Progenitor cell of endocrine pancreas (in vitro differentiated cells): ENCODE measurements around the gene TMEM39A. TPM values are rescaled to one million over a fixed set of nuclear protein-coding genes. Genes with fewer than 3 reads are reported as not detected.

ENCODE experiments used
- DNase-seq: peaks from one replicate; pipeline ENCODE4 v3.0.0; 2021; ENCODE audit warnings: low spot score; ENCODE audit not compliant: unreplicated experiment
- H3K27ac Mint-ChIP-seq: 2 replicates; pipeline ENCODE4 v1.8.0; 2021; ENCODE audit warnings: mild to moderate bottlenecking, moderate library complexity, mixed read lengths
- H3K27me3 Mint-ChIP-seq: 2 replicates; pipeline ENCODE4 v1.8.0; 2021; ENCODE audit warnings: mixed read lengths
- H3K36me3 Mint-ChIP-seq: 2 replicates; pipeline ENCODE4 v1.8.0; 2022; ENCODE audit warnings: mixed read lengths; ENCODE audit not compliant: insufficient read depth
- H3K4me1 Mint-ChIP-seq: 2 replicates; pipeline ENCODE4 v1.8.0; 2021; ENCODE audit warnings: low read depth, mixed read lengths
- H3K4me3 Mint-ChIP-seq: 2 replicates; pipeline ENCODE4 v1.8.0; 2021; ENCODE audit warnings: low read depth, mild to moderate bottlenecking, moderate library complexity, mixed read lengths
- H3K9me3 Mint-ChIP-seq: 2 replicates; pipeline ENCODE4 v1.8.0; 2021; ENCODE audit warnings: low read depth, mixed read lengths
- CTCF ChIP-seq: fragments of 200-600 bp; sonication (generic); IDR thresholded peaks from one replicate; pipeline ENCODE4 v1.5.0; 2021; ENCODE audit warnings: antibody characterized with exemption, mild to moderate bottlenecking; ENCODE audit not compliant: unreplicated experiment
- total RNA-seq: library from RNA; stranded (reverse); gene quantifications from 2 replicates; pipeline ENCODE4 v1.2.1, GENCODE V29; 2021

The TMEM39A gene
- total RNA-seq, 1 donor from 2014 or later, result 51.6 TPM

- Mint-ChIP-seq H3K4me3 (no peak overlapping the region), H3K36me3 (no peaks in the 10 kb centered on the region), H3K27me3 (no peaks in the 10 kb centered on the region), H3K27ac (no peak overlapping the region), H3K9me3 (peaks cover 10% of the 10 kb centered on the region), H3K4me1 (peaks cover 2% of the 10 kb centered on the region)
- DNase-seq, result no peak
- TF ChIP-seq CTCF, result peak; percentile 18
Observed at GRCh38 chr3:119420196-119420595, 43.2 kb downstream of the TMEM39A start.

DNA sequence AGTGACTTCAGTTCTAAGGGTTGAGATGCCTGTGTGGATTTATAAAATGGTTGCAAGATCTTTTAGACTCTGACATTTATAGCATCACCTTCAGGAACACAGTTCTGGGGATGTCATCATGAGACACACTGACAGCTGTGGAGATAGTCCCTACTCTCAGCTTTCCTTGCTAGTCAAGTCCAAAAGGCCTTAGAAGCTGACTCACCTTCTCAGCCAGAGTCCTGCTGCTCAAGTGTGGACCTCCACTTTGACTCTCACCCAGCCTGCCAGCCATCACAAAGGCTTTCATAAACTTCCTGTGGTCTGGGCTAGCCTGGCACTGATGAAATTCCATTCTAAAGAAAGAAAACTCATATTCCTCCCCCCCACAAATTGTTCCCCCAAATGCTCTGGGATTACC is 44.8 kb downstream of the TMEM39A start:
- Mint-ChIP-seq H3K9me3 (no peaks in the 10 kb centered on the region), H3K36me3 (no peaks in the 10 kb centered on the region), H3K4me3 (no peak overlapping the region), H3K27me3 (no peaks in the 10 kb centered on the region), H3K4me1 (peaks cover 2% of the 10 kb centered on the region), H3K27ac (no peak overlapping the region)
- no peak for TF ChIP-seq CTCF
- no peak for DNase-seq

GRCh38 chr3:119417771-119418512 is 45.5 kb downstream of the TMEM39A start:
- Mint-ChIP-seq H3K27ac (no peak overlapping the region), H3K27me3 (no peaks in the 10 kb centered on the region), H3K4me3 (no peak overlapping the region), H3K9me3 (no peaks in the 10 kb centered on the region), H3K36me3 (no peaks in the 10 kb centered on the region), H3K4me1 (peaks cover 2% of the 10 kb centered on the region)
- TF ChIP-seq CTCF, result no peak
- no peak for DNase-seq

DNA sequence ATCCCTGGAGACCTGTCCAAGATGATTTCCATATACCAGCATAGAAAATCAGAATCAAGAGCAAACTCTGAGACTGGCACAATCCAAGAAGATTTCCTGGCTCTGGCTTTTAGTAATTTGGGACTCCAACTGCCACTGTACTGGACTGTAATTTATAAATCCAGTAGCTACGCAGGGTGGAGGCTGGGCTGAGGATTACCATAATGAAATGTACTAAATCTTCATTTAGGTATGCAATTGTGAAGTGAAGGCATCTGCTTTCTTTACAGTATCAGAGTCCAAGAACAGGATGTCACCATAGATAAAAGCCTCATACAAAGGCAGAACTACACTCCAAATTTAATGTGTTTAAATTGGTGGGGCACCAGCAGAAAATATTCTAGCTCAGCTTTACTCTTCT is 46.5 kb downstream of the TMEM39A start:
- no peaks in the 10 kb centered on the region for H3K36me3 Mint-ChIP-seq
- H3K27ac Mint-ChIP-seq, result peak overlapping the region; percentile 43
- no peak for TF ChIP-seq CTCF
- no peaks in the 10 kb centered on the region for H3K9me3 Mint-ChIP-seq
- no peaks in the 10 kb centered on the region for H3K27me3 Mint-ChIP-seq
- H3K4me1 Mint-ChIP-seq, result peaks cover 2% of the 10 kb centered on the region
- no peak for DNase-seq
- no peak overlapping the region for H3K4me3 Mint-ChIP-seq

DNA sequence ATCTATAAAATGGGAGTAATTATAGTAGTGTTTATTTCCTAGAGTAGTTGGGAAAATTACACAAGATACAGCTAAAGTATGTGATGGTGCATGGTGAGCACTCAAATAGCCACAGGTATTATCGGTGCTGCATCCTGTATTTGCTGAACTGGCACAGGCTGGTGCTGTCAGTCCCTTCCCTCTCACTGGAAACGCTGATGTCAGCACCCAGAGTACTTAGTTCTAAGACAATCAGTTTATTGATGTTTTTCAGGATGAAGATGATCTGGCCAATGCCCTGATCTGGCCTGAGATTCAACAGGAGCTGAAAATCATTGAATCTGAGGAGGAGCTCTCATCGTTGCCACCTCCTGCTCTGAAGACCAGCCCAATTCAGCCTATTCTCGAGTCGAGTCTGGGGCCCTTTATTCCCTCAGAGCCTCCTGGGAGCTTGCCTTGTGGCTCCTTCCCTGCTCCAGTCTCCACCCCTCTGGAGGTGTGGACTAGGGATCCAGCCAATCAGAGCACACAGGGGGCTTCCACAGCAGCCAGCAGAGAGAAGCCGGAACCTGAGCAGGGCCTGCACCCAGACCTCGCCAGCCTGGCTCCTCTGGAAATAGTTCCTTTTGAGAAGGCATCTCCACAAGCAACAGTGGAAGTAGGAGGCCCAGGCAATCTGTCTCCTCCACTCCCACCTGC is 49.7 kb downstream of the TMEM39A start:
- H3K4me1 Mint-ChIP-seq, result no peaks in the 10 kb centered on the region
- no peak for DNase-seq
- H3K27me3 Mint-ChIP-seq, result no peaks in the 10 kb centered on the region
- H3K9me3 Mint-ChIP-seq, result no peaks in the 10 kb centered on the region
- TF ChIP-seq CTCF, result no peak
- H3K27ac Mint-ChIP-seq, result peak overlapping the region; percentile 37
- H3K4me3 Mint-ChIP-seq, result no peak overlapping the region
- no peaks in the 10 kb centered on the region for H3K36me3 Mint-ChIP-seq
